HG03139 (cell line): Measurements from ENCODE around the gene PARD3B.

ENCODE experiments used
- ATAC-seq: cut with Tn5 transposase; IDR thresholded peaks from one replicate; pipeline ENCODE4 v1.9.1; 2021; ENCODE audit not compliant: unreplicated experiment

Gene PARD3B

DNA sequence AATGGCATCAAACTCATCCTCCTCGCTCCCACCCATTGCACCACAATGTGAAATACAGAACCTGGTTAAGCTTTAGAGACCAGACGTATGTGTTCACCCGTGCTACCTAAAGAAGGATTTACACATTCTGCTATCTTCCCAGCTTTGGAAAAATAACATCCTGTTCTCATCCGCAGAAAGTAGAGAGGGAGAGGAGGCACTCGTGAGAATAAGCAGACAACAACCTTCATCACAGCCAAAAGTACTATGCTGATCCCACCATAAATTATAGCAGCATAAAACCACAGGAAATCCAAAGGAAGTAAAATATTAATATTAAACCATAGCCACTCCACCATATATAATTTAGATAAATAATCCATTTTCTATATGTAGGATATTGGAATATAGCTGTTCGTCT lies 1025.4 kb downstream of the PARD3B start:
- ATAC-seq = no peak

GRCh38 chr2:205571360-205571959 lies 1026.2 kb downstream of the PARD3B start:
- ATAC-seq = no peak

DNA sequence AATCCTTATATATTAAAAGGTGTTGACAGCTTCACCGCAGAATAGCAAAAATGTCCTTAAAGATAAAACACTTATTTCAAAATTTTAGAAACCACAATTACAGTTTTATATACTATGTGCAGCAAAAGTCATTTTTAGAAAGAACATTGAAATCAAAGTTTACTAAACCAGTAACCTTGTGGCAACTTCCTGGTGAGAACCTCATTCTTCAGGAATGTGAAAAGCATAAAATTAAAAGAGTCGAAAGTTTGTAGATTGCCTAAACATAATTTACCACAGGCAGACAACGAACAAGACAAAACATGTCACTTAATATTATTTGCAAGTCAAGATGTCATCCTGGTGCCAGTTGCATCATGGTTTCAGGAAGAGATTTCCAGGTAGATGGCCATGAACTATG lies 1028.7 kb downstream of the PARD3B start:
- ATAC-seq = no peak

GRCh38 chr2:205579335-205579734 lies 1034.1 kb downstream of the PARD3B start:
- ATAC-seq = no peak

DNA sequence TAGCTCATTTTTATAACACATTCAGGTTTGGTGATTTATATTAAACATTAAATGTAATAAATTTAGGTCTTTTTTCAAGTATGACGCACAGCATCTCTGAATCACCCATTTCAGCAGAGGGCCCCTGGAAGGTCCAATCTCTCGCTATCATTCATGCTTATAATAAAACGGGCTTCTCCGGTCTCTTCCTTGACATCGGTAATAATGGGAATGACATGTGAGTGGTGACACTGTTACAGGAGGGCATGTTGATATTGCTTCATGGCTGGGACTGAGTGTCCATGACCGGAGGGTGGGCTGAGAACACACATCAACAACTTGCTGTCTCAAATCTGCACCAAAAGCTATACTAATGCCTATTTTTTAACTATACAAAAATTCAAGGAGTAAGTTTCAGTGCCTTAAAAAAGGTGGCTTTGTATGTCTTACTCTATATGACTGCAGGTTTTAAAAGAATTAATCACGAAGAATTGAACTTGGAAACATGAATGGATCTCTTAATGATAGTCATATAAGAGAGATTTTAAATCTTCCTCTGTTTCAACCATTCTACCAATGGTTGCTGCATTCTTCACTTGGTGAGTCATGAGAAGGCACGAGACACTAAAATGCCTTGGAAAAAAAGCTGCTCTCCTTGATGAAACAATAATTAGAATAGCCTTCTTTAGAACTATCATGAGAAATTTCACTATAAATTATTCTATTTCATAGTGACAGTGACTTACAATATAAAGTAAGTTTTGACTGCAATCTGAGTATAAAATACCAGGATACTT lies 1035.1 kb downstream of the PARD3B start:
- ATAC-seq = no peak

DNA sequence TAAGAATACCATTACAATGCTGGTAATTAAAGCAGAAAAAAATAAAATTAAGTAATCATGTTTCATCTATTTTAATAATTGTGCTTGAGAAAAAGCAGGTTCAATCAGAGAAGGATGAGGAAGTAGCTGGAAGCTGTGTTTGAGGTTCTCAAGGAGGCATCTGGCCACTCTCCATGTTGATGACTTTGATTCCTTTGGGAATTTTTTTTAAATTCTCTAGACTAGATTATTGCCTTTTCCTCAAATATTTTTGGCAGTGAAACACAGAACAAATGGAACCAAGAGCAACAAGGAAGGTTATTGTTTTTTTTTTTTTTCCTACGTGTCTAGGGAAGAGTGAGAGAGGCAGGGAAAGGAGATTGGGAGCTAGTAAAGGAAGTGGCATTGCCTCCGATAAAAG lies 1037.1 kb downstream of the PARD3B start:
- no peak for ATAC-seq

DNA sequence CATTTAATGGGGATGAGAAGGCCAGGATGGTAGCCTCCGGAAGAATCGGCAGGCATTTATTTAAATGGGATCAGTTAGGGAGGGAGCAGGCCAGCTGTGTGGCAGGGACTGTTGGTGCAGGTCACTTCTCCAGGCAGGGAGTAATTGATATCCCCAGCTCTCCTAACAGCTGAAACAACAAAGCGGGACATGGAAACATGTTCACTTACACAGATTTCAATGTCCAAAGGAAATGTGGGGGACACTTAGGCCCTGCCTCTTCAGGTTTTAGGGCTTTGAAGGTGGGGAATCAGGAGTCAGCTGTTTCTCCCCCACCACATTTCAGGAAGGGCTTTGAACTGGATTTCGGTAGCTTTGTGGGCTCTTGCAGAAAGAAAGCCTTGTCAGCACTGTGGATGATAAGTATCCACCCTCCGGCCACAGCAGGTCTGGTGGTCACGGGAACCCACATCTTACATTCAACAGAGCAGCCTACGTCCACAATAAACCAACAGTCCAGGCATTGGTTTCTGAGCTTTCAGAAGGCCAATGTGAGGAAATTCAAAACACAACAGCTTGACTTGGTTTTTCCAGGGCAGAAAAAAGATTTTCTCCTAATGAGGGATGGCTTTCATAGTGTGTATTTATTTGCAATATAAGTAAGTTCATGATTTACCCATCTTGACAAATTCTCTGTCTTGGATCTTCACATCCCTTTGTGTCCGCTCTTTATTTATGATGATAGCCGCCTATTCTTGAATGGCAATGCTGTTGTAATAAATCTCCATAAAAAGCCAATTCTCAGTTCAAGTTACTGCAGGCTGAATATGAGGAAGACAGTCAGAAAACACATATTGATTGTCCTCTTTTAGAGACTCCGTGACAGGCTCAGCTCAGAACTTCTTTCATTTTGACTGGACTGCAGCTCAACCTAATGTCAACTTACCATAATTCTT lies 1040.4 kb downstream of the PARD3B start:
- ATAC-seq = no peak

DNA sequence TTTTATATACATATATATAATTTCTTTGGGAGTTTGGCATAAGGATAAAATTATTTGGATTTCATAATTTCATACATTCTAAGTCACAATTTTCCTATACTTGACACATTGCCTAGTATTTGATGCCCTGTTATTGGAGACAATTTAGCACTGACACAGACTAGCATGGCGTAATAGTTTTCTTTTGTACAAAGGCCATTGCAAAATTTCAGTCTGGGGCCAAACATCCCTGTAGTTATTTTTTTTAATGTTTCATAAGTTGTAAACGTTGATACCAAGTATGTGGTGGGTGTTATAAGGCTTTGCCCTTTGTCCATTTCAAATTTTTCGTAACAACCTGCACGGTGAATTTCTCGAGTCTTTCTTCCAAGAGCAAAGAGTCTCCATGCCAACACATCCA lies 1041.4 kb downstream of the PARD3B start:
- no peak for ATAC-seq

GRCh38 chr2:205589479-205589878 lies 1044.2 kb downstream of the PARD3B start:
- no peak for ATAC-seq

GRCh38 chr2:205590759-205591158 lies 1045.5 kb downstream of the PARD3B start:
- no peak for ATAC-seq

GRCh38 chr2:205593891-205594290 lies 1048.6 kb downstream of the PARD3B start:
- no peak for ATAC-seq

DNA sequence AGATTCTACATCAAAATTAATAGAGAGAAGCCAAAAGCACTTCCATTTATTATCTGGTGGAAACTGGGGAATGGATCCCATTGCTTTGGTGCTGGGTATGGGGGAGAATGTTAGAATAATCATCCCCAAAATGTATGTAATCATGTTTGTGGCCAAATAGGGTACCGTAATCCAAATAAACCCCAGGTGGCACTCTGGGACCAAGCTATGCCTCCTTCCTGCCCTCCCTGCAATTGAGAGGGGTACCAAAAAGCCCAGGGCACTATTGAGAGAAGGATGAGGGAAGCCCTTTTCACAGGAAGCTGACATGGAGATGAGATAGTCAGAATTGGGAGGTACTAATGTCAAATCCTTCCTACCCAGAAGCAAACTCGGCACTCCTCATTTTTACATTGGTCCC lies 1051.3 kb downstream of the PARD3B start:
- no peak for ATAC-seq

- no peak for ATAC-seq
Observed at GRCh38 chr2:205605638-205606304, 1060.5 kb downstream of the PARD3B start.

DNA sequence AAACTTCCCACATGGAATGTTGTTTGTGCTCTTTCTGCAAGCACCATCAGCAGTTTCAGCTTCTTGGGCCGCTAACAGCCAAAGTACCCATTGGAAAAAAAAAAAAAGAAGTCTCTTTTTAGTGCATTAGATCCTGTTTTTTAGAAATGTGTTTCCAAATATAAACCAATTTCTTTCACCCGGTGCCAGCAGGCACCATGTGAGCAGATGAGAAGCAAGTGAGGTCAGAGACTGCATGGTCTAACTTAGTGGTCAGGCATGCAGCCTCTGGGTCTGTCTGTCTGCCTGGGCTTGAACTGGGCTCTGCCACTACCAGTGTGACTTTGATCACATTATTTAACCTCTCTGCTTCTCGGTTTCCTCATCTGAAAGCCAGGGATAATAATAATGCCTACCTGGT lies 1061.9 kb downstream of the PARD3B start:
- no peak for ATAC-seq

DNA sequence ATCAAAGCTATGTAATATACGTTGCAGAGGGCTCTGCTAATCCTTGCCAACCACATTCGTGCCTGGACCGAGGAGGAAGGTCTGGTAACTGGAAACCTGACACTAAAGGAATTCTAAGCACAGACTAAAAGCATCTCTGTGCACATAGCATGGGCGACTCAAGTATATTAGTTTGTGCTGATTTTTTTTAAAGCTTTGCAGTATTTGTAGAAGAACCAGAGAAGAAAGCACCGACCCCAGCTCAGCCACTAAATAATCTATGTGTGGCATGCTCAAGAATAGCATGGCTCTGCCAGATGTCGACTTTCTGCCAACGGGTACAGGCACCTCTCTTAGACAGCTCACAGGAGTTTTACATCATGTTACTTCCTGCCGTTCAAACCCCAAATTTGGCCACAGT lies 1063.8 kb downstream of the PARD3B start:
- ATAC-seq = no peak

GRCh38 chr2:205610437-205610836 lies 1065.2 kb downstream of the PARD3B start:
- no peak for ATAC-seq

- ATAC-seq = no peak
Observed at GRCh38 chr2:205612636-205613035, 1067.4 kb downstream of the PARD3B start.

DNA sequence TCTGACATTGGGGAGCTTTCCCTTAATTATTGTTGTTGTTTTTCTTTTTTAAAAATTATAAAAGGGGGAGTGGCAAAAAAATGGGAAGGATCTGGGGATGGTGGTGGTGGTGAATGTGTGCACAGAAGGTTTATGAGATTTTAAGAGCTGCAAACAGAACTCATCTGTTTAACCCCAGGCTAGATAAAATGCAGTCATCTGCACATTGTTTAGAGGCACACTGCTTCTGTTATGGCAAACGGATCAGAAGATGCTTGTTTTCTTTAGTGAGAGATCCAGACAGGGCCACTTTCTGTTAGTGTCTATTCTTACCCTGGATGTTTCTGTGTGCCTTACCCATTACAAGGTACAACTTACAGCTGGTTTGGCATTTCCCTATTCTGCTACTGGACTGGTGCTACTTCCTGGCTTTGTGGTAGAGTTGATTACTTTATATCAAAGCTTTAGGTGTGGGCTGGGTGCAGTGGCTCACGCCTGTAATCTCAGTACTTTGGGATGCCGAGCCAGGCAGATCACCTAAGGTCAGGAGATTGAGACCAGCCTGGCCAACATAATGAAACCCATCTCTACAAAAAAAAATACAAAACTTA lies 1068.8 kb downstream of the PARD3B start:
- no peak for ATAC-seq

DNA sequence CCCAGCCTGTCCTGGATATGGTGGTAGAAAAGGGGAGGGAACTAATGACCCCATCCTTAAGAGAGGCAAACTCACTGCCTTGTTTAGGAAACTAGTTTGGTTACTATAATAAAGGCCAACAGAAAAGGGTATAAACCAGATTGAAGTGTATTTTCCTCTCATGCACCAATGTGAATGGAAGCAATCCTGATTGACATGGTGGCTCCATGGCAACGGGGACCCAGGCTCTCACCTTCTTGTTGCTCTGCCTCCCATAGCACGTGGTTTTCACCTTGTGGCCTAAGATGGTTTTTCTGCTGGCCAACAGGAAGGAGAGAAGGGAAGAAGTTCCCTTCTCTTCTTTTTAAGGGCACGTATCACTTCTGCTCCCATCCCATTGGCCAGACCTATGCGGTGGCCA lies 1069.7 kb downstream of the PARD3B start:
- ATAC-seq = no peak

- ATAC-seq = no peak
Observed at GRCh38 chr2:205617905-205618304, 1072.6 kb downstream of the PARD3B start.

- ATAC-seq = no peak
Observed at GRCh38 chr2:205619600-205619999, 1074.3 kb downstream of the PARD3B start.
